Cardiac muscle cell (in vitro differentiated cells and primary cell): ENCODE results near the gene RPS14. TPM values are rescaled to one million over a fixed set of nuclear protein-coding genes. Genes with fewer than 3 reads are reported as not detected.
"Not testable (repeated sequence)": the region's sequence is repeated elsewhere in the genome, so short reads cannot be mapped to it uniquely, and the experiment has no call there.

Source experiments
- DNase-seq, 2 donors: peaks; one replicate each; pipeline versions ENCODE4 v3.0.0 to v3.0.0-alpha.2; 2010 to 2017; ENCODE audit warnings: low read depth in 1 of 2, low spot score in 1 of 2
- H3K27ac ChIP-seq: fragments of 200-600 bp; sonication (generic); 2 replicates; pipeline ENCODE4 v1.5.1; 2016
- H3K27me3 ChIP-seq: fragments of 200-600 bp; sonication (generic); 2 replicates; pipeline ENCODE4 v1.6.0; 2016; ENCODE audit warnings: control low read depth
- H3K36me3 ChIP-seq: fragments of 200-600 bp; sonication (generic); 2 replicates; pipeline ENCODE4 v1.5.1; 2016; ENCODE audit warnings: control low read depth
- H3K4me1 ChIP-seq: fragments of 200-600 bp; sonication (generic); 2 replicates; pipeline ENCODE4 v1.8.1; 2017; ENCODE audit warnings: low read depth, mild to moderate bottlenecking, mixed run types
- H3K4me3 ChIP-seq: fragments of 200-600 bp; sonication (generic); 2 replicates; pipeline ENCODE4 v1.5.1; 2016; ENCODE audit warnings: mild to moderate bottlenecking
- H3K9me3 ChIP-seq: fragments of 200-600 bp; sonication (generic); 2 replicates; pipeline ENCODE4 v1.5.1; 2017; ENCODE audit warnings: low read depth, mild to moderate bottlenecking, control low read depth
- CTCF ChIP-seq: IDR thresholded peaks from 2 replicates; pipeline ENCODE4 v1.5.1; 2012; ENCODE audit warnings: low read depth, mild to moderate bottlenecking, low read length
- polyA plus RNA-seq: library from polyadenylated mRNA; unstranded; fragments of >200 nt; fragmentation: Nextera tagmentation; extraction: Ambion mirVana; gene quantifications from 2 replicates; pipeline ENCODE4 v1.2.1, GENCODE V29; 2016
- total RNA-seq: library from RNA; depleted of rRNA; stranded (reverse); fragments of >200 nt; gene quantifications from 2 replicates; pipeline ENCODE4 v1.2.3, GENCODE V29; 2016

Gene RPS14
- total and polyA plus RNA-seq, 2 experiments from 2014 or later = 1,307 to 2,781 TPM

- Histone ChIP-seq H3K27ac (no peak overlapping the region), H3K36me3 (no peaks in the 10 kb centered on the region), H3K4me1 (no peaks in the 10 kb centered on the region), H3K4me3 (no peak overlapping the region), H3K27me3 (no peaks in the 10 kb centered on the region), H3K9me3 (no peaks in the 10 kb centered on the region)
- TF ChIP-seq CTCF = no peak
- no peak for DNase-seq
Measured at GRCh38 chr5:150429410-150429873, 20.1 kb downstream of the RPS14 start.

- H3K36me3 ChIP-seq = no peaks in the 10 kb centered on the region
- no peaks in the 10 kb centered on the region for H3K9me3 ChIP-seq
- no peak for TF ChIP-seq CTCF
- H3K4me1 ChIP-seq = no peaks in the 10 kb centered on the region
- no peak overlapping the region for H3K4me3 ChIP-seq
- H3K27ac ChIP-seq = no peak overlapping the region
- no peaks in the 10 kb centered on the region for H3K27me3 ChIP-seq
- DNase-seq = no peak
Measured at GRCh38 chr5:150428978-150429377, 20.6 kb downstream of the RPS14 start.

- peak overlapping the region; percentile 9 for H3K27ac ChIP-seq
- no peaks in the 10 kb centered on the region for H3K27me3 ChIP-seq
- peak in 1 of 2 donors; percentile 81 for DNase-seq
- H3K4me1 ChIP-seq = no peaks in the 10 kb centered on the region
- TF ChIP-seq CTCF = no peak
- no peaks in the 10 kb centered on the region for H3K9me3 ChIP-seq
- no peaks in the 10 kb centered on the region for H3K36me3 ChIP-seq
- no peak overlapping the region for H3K4me3 ChIP-seq
Measured at GRCh38 chr5:150428106-150428876, 21.2 kb downstream of the RPS14 start.

GRCh38 chr5:150426165-150426564, 23.4 kb downstream of the RPS14 start:
- H3K27ac ChIP-seq, H3K4me1 ChIP-seq, H3K27me3 ChIP-seq, H3K9me3 ChIP-seq, H3K36me3 ChIP-seq, DNase-seq, H3K4me3 ChIP-seq: not testable (repeated sequence)

- no peaks in the 10 kb centered on the region for H3K9me3 ChIP-seq
- no peak overlapping the region for H3K4me3 ChIP-seq
- H3K4me1 ChIP-seq = no peaks in the 10 kb centered on the region
- H3K27me3 ChIP-seq = no peaks in the 10 kb centered on the region
- no peak overlapping the region for H3K27ac ChIP-seq
- TF ChIP-seq CTCF = no peak
- no peak for DNase-seq
- no peaks in the 10 kb centered on the region for H3K36me3 ChIP-seq
Measured at GRCh38 chr5:150422758-150423157, 26.8 kb downstream of the RPS14 start.

- no peak for TF ChIP-seq CTCF
- DNase-seq = no peak
- Histone ChIP-seq H3K4me3 (no peak overlapping the region), H3K9me3 (no peaks in the 10 kb centered on the region), H3K4me1 (no peaks in the 10 kb centered on the region), H3K36me3 (no peaks in the 10 kb centered on the region), H3K27ac (no peak overlapping the region), H3K27me3 (no peaks in the 10 kb centered on the region)
Measured at GRCh38 chr5:150422075-150422474, 27.5 kb downstream of the RPS14 start.
